Measurements from ENCODE around the gene SLC25A13. TPM values are rescaled to one million over a fixed set of nuclear protein-coding genes. Genes with fewer than 3 reads are reported as not detected.
"Not testable (repeated sequence)": the region's sequence is repeated elsewhere in the genome, so short reads cannot be mapped to it uniquely, and the experiment has no call there.

Gene SLC25A13
- total and polyA plus RNA-seq, 2 of the 8 experiments (the other 6 are each of a cell fraction or from before 2014, with no cell fraction given): 30.8 to 85.4 TPM

- H3K18ac ChIP-seq (ENCODE audit: extremely low read depth, low read length); H2AK5ac ChIP-seq (ENCODE audit: low read depth, low read length); CTCF ChIA-PET (ENCODE audit: partially characterized antibody); H3K4me1 ChIP-seq (replicated peaks in 1 of 4; ENCODE audit: control insufficient read depth in 3 of 4, insufficient read depth in 4 of 4, low read length in 3 of 4); H3K9me3 ChIP-seq (ENCODE audit: insufficient read depth in 2 of 2, low read depth in 1 of 2, low read length in 1 of 2); H4K91ac ChIP-seq (replicated peaks; ENCODE audit: insufficient read length, low read length); H3K4me3 ChIP-seq (ENCODE audit: extremely low read depth in 1 of 4, insufficient read depth in 2 of 4, low read depth in 3 of 4, low read length in 4 of 4); H3K4me2 ChIP-seq (ENCODE audit: insufficient read depth in 1 of 2, low read depth in 2 of 2, low read length in 2 of 2); H3K36me3 ChIP-seq (ENCODE audit: control insufficient read depth in 2 of 4, insufficient read depth in 4 of 4, low read length in 3 of 4); H3K14ac ChIP-seq (ENCODE audit: insufficient read length); H3K23me2 ChIP-seq (ENCODE audit: low read depth, low read length); H3K79me1 ChIP-seq (ENCODE audit: low read depth, low read length); H2BK15ac ChIP-seq (ENCODE audit: low read length); H3K27me3 ChIP-seq (replicated peaks in 1 of 4; ENCODE audit: control insufficient read depth in 3 of 4, extremely low read depth in 1 of 4, insufficient read depth in 3 of 4, low read length in 3 of 4); H2BK5ac ChIP-seq (ENCODE audit: low read depth, low read length); H2AFZ ChIP-seq (ENCODE audit: low read length); H2BK20ac ChIP-seq (ENCODE audit: low read length); H2BK12ac ChIP-seq (ENCODE audit: low read depth, low read length); H3K56ac ChIP-seq (replicated peaks; ENCODE audit: insufficient read length, low read depth, low read length); H4K5ac ChIP-seq (ENCODE audit: insufficient read length, low read depth, low read length); H3K23ac ChIP-seq (ENCODE audit: insufficient read length); H3K27ac ChIP-seq (ENCODE audit: low read depth, low read length); H4K8ac ChIP-seq (ENCODE audit: extremely low read depth, insufficient read depth, low read length); POLR2A ChIA-PET (ENCODE audit: partially characterized antibody); H3K9ac ChIP-seq (replicated peaks in 1 of 4; ENCODE audit: extremely low read depth in 1 of 4, low read depth in 3 of 4, low read length in 3 of 4); H2BK120ac ChIP-seq (replicated peaks; ENCODE audit: low read depth, low read length); DNase-seq (ENCODE audit: low read depth in 1 of 2, low spot score in 2 of 2); FAIRE-seq; H3K79me2 ChIP-seq (ENCODE audit: control insufficient read depth in 1 of 2, insufficient read depth in 2 of 2, low read length in 2 of 2); H3K4ac ChIP-seq (replicated peaks; ENCODE audit: insufficient read length, low read depth, low read length): not testable (repeated sequence)
- H4K20me1 ChIP-seq (replicated peaks in 1 of 2; ENCODE audit: control insufficient read depth in 1 of 2, insufficient read depth in 2 of 2, low read length in 2 of 2): peaks cover 3 to 12% of the 10 kb centered on the region in 2 experiments
- WGBS, 2 experiments (ENCODE audit: extremely low coverage in 1 of 2, insufficient coverage in 1 of 2, insufficient read length in 1 of 2, insufficient replicate concordance in 2 of 2, low coverage in 1 of 2, low lambda C conversion rate in 2 of 2, missing lambda C conversion rate in 1 of 2): 94% methylated on average over 6 of the region's 6 CpGs; no CpG with 5 or more reads in 1 of the 2 experiments
Observed at GRCh38 chr7:96154506-96154905, 167.4 kb downstream of the SLC25A13 start.

All from H1 (cell line).